ENCODE measurements around the gene ASCC3.

DNA sequence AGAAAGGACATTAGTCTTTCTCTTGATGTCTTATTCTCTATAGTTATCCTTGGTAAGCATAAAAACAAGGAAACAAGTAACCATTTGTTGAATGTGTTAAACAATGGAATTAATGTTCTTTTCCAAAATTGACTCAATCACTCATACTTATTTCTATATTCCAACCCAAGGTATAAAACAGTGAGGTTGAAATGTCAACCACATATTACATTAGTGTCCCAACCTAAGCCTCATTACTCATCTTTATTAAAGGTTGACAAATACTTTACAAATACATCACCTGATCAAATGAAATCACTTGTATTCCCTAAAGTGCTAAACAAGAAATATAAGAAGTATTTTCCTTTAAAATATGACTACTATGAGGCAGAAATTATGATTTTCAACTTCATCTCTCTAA, 100.5 kb downstream of the ASCC3 start:
- TF ChIP-seq, protein P1, sequence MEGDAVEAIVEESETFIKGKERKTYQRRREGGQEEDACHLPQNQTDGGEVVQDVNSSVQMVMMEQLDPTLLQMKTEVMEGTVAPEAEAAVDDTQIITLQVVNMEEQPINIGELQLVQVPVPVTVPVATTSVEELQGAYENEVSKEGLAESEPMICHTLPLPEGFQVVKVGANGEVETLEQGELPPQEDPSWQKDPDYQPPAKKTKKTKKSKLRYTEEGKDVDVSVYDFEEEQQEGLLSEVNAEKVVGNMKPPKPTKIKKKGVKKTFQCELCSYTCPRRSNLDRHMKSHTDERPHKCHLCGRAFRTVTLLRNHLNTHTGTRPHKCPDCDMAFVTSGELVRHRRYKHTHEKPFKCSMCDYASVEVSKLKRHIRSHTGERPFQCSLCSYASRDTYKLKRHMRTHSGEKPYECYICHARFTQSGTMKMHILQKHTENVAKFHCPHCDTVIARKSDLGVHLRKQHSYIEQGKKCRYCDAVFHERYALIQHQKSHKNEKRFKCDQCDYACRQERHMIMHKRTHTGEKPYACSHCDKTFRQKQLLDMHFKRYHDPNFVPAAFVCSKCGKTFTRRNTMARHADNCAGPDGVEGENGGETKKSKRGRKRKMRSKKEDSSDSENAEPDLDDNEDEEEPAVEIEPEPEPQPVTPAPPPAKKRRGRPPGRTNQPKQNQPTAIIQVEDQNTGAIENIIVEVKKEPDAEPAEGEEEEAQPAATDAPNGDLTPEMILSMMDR (IDR thresholded peaks at IDR 0.05) = no peak
- TF ChIP-seq EP300 (IDR thresholded peaks at IDR 0.05) = no peak

All from tibial nerve (tissue), 4 donors.